Fibroblast of lung (primary cell): Measurements from ENCODE around the gene CPB1.

Experiments used
- CTCF ChIP-seq, 2 donors: IDR thresholded peaks in 1 of 2; conservative IDR thresholded peaks in 1 of 2; 1 replicate in 1 of 2; 2 replicates in 1 of 2; pipeline ENCODE4 v1.5.1; 2011 to 2012; ENCODE audit warnings: low read length in 2 of 2, control low read depth in 1 of 2, inconsistent platforms in 1 of 2, low read depth in 1 of 2, mild to moderate bottlenecking in 1 of 2
- EZH2 ChIP-seq: IDR thresholded peaks from 2 replicates; pipeline ENCODE4 v1.5.1; 2012; ENCODE audit warnings: low read length, control low read depth, mild to moderate bottlenecking; ENCODE audit errors: missing control alignments

- TF ChIP-seq CTCF (conservative IDR thresholded peaks at IDR 0.05 in 1 of 2, IDR thresholded peaks at IDR 0.05 in 1 of 2; ENCODE audit: low read depth in 1 of 2, low read length in 2 of 2) (no peak), EZH2 (no peak)
Observed at GRCh38 chr3:148790370-148790769, 37.2 kb upstream of the CPB1 start.
